CD14-positive monocyte (primary cell): ENCODE measurements around the gene HOXD13. TPM values are rescaled to one million over a fixed set of nuclear protein-coding genes. Genes with fewer than 3 reads are reported as not detected.

Experiments
- DNase-seq, 3 donors: peaks; one replicate each; pipeline ENCODE4 v3.0.0-alpha.2; 2011 to 2022
- H2AFZ ChIP-seq: 2 replicates; pipeline ENCODE4 v1.6.0; 2012; ENCODE audit warnings: mild to moderate bottlenecking, low read depth, low read length, inconsistent platforms; ENCODE audit not compliant: insufficient read depth, poor library complexity, severe bottlenecking
- H3K27ac ChIP-seq, 2 donors: 1 replicate in 1 of 2; 2 replicates in 1 of 2; pipeline ENCODE4 v1.5.1; 2012 to 2013; ENCODE audit warnings: low read length in 2 of 2, control low read depth in 1 of 2, inconsistent platforms in 1 of 2, low read depth in 1 of 2, mild to moderate bottlenecking in 1 of 2
- H3K27me3 ChIP-seq, 2 donors: one replicate each; pipeline versions ENCODE4 v1.6.0 to v1.6.1; 2011 to 2013; ENCODE audit warnings: low read length in 2 of 2; ENCODE audit not compliant: control insufficient read depth in 2 of 2, insufficient read depth in 2 of 2
- H3K36me3 ChIP-seq, 2 donors: replicated peaks in 1 of 2; 1 replicate in 1 of 2; 2 replicates in 1 of 2; pipeline versions ENCODE4 v1.5.1 to v1.6.1; 2012 to 2013; ENCODE audit warnings: low read length in 2 of 2, control low read depth in 1 of 2, inconsistent platforms in 1 of 2, mild to moderate bottlenecking in 1 of 2; ENCODE audit not compliant: insufficient read depth in 2 of 2, control insufficient read depth in 1 of 2
- H3K4me1 ChIP-seq, 2 donors: 1 replicate in 1 of 2; 2 replicates in 1 of 2; pipeline versions ENCODE4 v1.5.1 to v1.6.1; 2012 to 2013; ENCODE audit warnings: low read length in 2 of 2, control low read depth in 1 of 2, inconsistent platforms in 1 of 2, mild to moderate bottlenecking in 1 of 2, moderate library complexity in 1 of 2; ENCODE audit not compliant: insufficient read depth in 2 of 2, control insufficient read depth in 1 of 2
- H3K4me2 ChIP-seq: replicated peaks from 2 replicates; pipeline ENCODE3; 2012; ENCODE audit warnings: low read length, moderate library complexity, mild to moderate bottlenecking; ENCODE audit not compliant: poor library complexity, severe bottlenecking; ENCODE audit errors: extremely low read depth
- H3K4me3 ChIP-seq, 3 experiments: fragments of 200-600 bp in 1 of 3; sonication (generic) in 1 of 3; replicated peaks in 1 of 3; 1 replicate in 2 of 3; 2 replicates in 1 of 3; pipeline ENCODE4 v1.5.1; 2011 to 2013; ENCODE audit warnings: low read length in 3 of 3, mild to moderate bottlenecking in 3 of 3, control low read depth in 2 of 3, low read depth in 2 of 3, inconsistent platforms in 1 of 3, moderate library complexity in 1 of 3
- H3K79me2 ChIP-seq: 2 replicates; pipeline ENCODE4 v1.6.0; 2012; ENCODE audit warnings: mild to moderate bottlenecking, control low read depth, inconsistent platforms, low read length, moderate library complexity; ENCODE audit not compliant: insufficient read depth
- H3K9ac ChIP-seq: 2 replicates; pipeline ENCODE4 v1.6.0; 2017; ENCODE audit warnings: low read length, mild to moderate bottlenecking; ENCODE audit not compliant: insufficient read depth, poor library complexity, severe bottlenecking
- H3K9me3 ChIP-seq, 2 donors: replicated peaks in 1 of 2; 1 replicate in 1 of 2; 2 replicates in 1 of 2; pipeline versions ENCODE4 v1.5.1 to v1.6.1; 2012 to 2013; ENCODE audit warnings: low read length in 2 of 2, control low read depth in 1 of 2; ENCODE audit not compliant: control insufficient read depth in 1 of 2, insufficient read depth in 1 of 2
- H4K20me1 ChIP-seq: 2 replicates; pipeline ENCODE4 v1.6.0; 2012; ENCODE audit warnings: mild to moderate bottlenecking, low read length, control low read depth, moderate library complexity; ENCODE audit not compliant: insufficient read depth
- H3K27ac Mint-ChIP-seq, 7 donors: one replicate each; pipeline ENCODE4 v1.8.0; 2020; ENCODE audit warnings: mild to moderate bottlenecking in 7 of 7, mixed read lengths in 7 of 7, moderate library complexity in 6 of 7, inconsistent platforms in 2 of 7
- H3K27me3 Mint-ChIP-seq, 3 donors: one replicate each; pipeline ENCODE4 v1.8.0; 2021 to 2022; ENCODE audit warnings: low read depth in 3 of 3, mild to moderate bottlenecking in 3 of 3, mixed read lengths in 3 of 3, moderate library complexity in 3 of 3, inconsistent platforms in 1 of 3
- H3K36me3 Mint-ChIP-seq, 2 donors: one replicate each; pipeline ENCODE4 v1.8.0; 2020; ENCODE audit warnings: mixed read lengths in 2 of 2, inconsistent platforms in 1 of 2, mild to moderate bottlenecking in 1 of 2
- H3K4me1 Mint-ChIP-seq: one replicate; pipeline ENCODE4 v1.8.0; 2020; ENCODE audit warnings: mild to moderate bottlenecking, mixed read lengths
- H3K4me3 Mint-ChIP-seq, 2 donors: one replicate each; pipeline ENCODE4 v1.8.0; 2020; ENCODE audit warnings: mild to moderate bottlenecking in 2 of 2, mixed read lengths in 2 of 2, moderate library complexity in 1 of 2
- H3K9me3 Mint-ChIP-seq, 7 donors: one replicate each; pipeline ENCODE4 v1.8.0; 2020 to 2022; ENCODE audit warnings: mixed read lengths in 7 of 7, mild to moderate bottlenecking in 6 of 7, moderate library complexity in 6 of 7, inconsistent platforms in 2 of 7
- WGBS: methylation state at CpG from one replicate; pipeline ENCODE4 v1.1.5; 2013; ENCODE audit warnings: missing lambda C conversion rate; ENCODE audit not compliant: insufficient coverage; 5-methylcytosine and 5-hydroxymethylcytosine counted together
- intact Hi-C, 2 donors: fragments of 100-400 bp; cut with micrococcal nuclease; formaldehyde crosslinking; loops; one replicate each; pipeline versions ENCODE4 v1.15.0 to v1.15.1; 2023
- polyA plus RNA-seq, 3 donors: library from polyadenylated mRNA; depleted of rRNA in 1 of 3; unstranded in 2 of 3; stranded (reverse) in 1 of 3; fragments of 300-500 nt in 2 of 3; fragments of >200 nt in 1 of 3; fragmentation: Illumina TruSeq in 2 of 3; gene quantifications; 1 replicate in 2 of 3; 2 replicates in 1 of 3; pipeline ENCODE4 v1.2.3, GENCODE V29; 2012 to 2021
- TF ChIP-seq, protein P1 (sequence below): fragments of 200-600 bp; IDR thresholded peaks from one replicate; pipeline ENCODE4 v1.8.0; 2022; ENCODE audit warnings: antibody characterized with exemption, mild to moderate bottlenecking

The HOXD13 gene
- polyA plus RNA-seq, 3 donors = not detected

DNA sequence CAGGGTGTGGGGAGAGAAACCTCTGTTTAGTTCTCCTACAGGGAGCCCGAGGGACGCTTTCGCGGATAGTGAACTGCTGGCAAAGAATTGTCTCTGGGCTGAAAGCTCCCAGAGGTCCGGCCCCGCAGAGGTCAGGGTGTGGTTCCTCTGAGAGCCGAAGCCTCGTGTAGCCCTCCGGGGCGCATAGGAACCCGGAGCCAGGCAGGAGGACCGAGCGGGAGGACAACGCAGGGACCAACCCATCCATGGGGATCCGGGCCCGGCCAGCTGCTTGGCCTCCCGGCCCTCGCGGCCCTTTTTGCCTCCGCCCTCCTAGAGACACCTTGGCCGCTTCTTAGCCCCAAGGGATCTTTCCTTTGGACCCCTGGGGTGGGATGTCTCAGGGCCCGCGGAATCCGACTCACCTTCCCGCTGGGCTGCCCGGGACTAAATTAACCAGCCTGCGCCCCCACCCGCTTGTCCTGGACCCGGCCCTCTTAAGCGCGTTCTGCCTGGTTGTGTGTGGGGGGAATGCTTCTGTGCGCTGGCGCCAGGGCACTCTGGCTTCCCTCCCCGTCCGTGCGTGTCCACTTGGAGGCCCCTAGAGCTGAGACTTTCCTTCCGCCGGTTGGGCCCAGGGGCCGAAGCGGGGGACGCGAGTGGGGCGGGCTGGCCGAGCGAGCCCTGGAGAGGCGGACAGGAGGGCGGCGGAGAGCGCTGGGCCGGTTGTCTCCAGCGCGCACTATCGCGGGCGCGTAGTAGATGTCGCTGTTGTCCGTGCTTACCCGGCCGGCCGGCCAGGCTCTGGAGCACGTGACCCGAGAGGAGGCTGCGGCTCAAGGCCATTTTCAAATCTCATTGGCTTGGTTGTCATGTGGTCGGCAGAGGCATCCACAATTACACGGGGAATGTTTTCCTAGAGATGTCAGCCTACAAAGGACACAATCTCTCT is 23.6 kb downstream of the HOXD13 start, which contains the start of gene HOXD10:
TSS of gene HOXD10 (plus strand) at position 896 of the 931 bp plus-strand sequence. CDS start 56 bp downstream, outside the sequence.
- H4K20me1 ChIP-seq = no peaks in the 10 kb centered on the region
- no peak within 1 kb of the TSS for H3K4me2 ChIP-seq
- no peak within 1 kb of the TSS for H2AFZ ChIP-seq
- no peak within 1 kb of the TSS for H3K27ac ChIP-seq
- 9% methylated on average over 61 of the region's 66 CpGs for WGBS
- no peak within 1 kb of the TSS for H3K4me3 ChIP-seq
- peak within 1 kb of the TSS in 1 of 2 donors; percentile 85 for H3K4me3 Mint-ChIP-seq
- TF ChIP-seq, protein P1, sequence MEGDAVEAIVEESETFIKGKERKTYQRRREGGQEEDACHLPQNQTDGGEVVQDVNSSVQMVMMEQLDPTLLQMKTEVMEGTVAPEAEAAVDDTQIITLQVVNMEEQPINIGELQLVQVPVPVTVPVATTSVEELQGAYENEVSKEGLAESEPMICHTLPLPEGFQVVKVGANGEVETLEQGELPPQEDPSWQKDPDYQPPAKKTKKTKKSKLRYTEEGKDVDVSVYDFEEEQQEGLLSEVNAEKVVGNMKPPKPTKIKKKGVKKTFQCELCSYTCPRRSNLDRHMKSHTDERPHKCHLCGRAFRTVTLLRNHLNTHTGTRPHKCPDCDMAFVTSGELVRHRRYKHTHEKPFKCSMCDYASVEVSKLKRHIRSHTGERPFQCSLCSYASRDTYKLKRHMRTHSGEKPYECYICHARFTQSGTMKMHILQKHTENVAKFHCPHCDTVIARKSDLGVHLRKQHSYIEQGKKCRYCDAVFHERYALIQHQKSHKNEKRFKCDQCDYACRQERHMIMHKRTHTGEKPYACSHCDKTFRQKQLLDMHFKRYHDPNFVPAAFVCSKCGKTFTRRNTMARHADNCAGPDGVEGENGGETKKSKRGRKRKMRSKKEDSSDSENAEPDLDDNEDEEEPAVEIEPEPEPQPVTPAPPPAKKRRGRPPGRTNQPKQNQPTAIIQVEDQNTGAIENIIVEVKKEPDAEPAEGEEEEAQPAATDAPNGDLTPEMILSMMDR = no peak
- no peaks in the 10 kb centered on the region for H3K4me1 ChIP-seq
- H3K27ac Mint-ChIP-seq = peak within 1 kb of the TSS in 1 of 7 donors; percentile 47
- no peaks in the 10 kb centered on the region for H3K79me2 ChIP-seq
- peaks cover 95 to 99% (median 98%) of the 10 kb centered on the region in 3 donors for H3K27me3 Mint-ChIP-seq
- H3K27me3 ChIP-seq = peaks cover 96 to 100% of the 10 kb centered on the region in 2 donors
- H3K9ac ChIP-seq = no peak within 1 kb of the TSS
- H3K36me3 ChIP-seq = no peaks in the 10 kb centered on the region
- peaks cover 4 to 49% (median 32%) of the 10 kb centered on the region in 7 donors for H3K9me3 Mint-ChIP-seq
- peaks cover 12% of the 10 kb centered on the region for H3K4me1 Mint-ChIP-seq
- peaks cover 2 to 10% of the 10 kb centered on the region in 2 donors for H3K36me3 Mint-ChIP-seq
- DNase-seq = no peak
- peaks cover 13 to 77% of the 10 kb centered on the region in 2 donors for H3K9me3 ChIP-seq
- intact Hi-C loops = no loop called here

DNA sequence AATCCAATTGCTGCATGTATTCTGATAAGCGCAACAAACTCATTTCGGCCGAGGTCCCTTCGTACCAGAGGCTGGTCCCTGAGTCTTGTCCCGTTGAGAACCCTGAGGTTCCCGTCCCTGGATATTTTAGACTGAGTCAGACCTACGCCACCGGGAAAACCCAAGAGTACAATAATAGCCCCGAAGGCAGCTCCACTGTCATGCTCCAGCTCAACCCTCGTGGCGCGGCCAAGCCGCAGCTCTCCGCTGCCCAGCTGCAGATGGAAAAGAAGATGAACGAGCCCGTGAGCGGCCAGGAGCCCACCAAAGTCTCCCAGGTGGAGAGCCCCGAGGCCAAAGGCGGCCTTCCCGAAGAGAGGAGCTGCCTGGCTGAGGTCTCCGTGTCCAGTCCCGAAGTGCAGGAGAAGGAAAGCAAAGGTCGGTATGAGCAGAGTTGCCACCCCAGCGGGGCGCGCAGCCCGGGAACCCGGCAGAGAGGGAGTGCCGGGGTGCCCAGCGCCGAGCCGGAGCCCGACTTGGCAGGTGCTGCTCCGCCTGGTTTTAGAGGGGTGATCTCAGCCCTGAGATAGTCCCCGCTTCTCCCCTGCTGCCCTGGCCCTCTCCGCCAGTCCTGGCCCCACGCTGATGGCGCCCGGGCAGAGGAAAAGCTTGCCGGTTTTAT is 24.8 kb downstream of the HOXD13 start:
- H4K20me1 ChIP-seq = no peaks in the 10 kb centered on the region
- TF ChIP-seq, protein P1 = no peak
- H3K36me3 ChIP-seq = no peaks in the 10 kb centered on the region
- intact Hi-C loops = no loop called here
- H3K79me2 ChIP-seq = no peaks in the 10 kb centered on the region
- H3K27me3 ChIP-seq = peaks cover 93 to 99% of the 10 kb centered on the region in 2 donors
- Mint-ChIP-seq H3K4me3 (peak overlapping the region in 1 of 2 donors; percentile 85), H3K27ac (no peak overlapping the region), H3K27me3 (peaks cover 93 to 99% (median 97%) of the 10 kb centered on the region in 3 donors), H3K9me3 (peaks cover 4 to 43% (median 31%) of the 10 kb centered on the region in 7 donors), H3K4me1 (peaks cover 9% of the 10 kb centered on the region), H3K36me3 (peaks cover 2 to 7% of the 10 kb centered on the region in 2 donors)
- 22% methylated on average over 35 of the region's 40 CpGs for WGBS
- no peak overlapping the region for H2AFZ ChIP-seq
- DNase-seq = no peak
- no peak overlapping the region for H3K4me2 ChIP-seq
- peaks cover 13 to 76% of the 10 kb centered on the region in 2 donors for H3K9me3 ChIP-seq
- H3K4me3 ChIP-seq = no peak overlapping the region
- no peak overlapping the region for H3K9ac ChIP-seq
- H3K27ac ChIP-seq = no peak overlapping the region
- H3K4me1 ChIP-seq = peaks cover under 1 to 3% of the 10 kb centered on the region in 2 donors
